HG02852 (cell line): ENCODE measurements around the gene PBX3.

Source experiments
- ATAC-seq: cut with Tn5 transposase; IDR thresholded peaks from one replicate; pipeline ENCODE4 v1.9.1; 2021; ENCODE audit warnings: mild to moderate bottlenecking, moderate library complexity; ENCODE audit not compliant: unreplicated experiment

Gene PBX3

DNA sequence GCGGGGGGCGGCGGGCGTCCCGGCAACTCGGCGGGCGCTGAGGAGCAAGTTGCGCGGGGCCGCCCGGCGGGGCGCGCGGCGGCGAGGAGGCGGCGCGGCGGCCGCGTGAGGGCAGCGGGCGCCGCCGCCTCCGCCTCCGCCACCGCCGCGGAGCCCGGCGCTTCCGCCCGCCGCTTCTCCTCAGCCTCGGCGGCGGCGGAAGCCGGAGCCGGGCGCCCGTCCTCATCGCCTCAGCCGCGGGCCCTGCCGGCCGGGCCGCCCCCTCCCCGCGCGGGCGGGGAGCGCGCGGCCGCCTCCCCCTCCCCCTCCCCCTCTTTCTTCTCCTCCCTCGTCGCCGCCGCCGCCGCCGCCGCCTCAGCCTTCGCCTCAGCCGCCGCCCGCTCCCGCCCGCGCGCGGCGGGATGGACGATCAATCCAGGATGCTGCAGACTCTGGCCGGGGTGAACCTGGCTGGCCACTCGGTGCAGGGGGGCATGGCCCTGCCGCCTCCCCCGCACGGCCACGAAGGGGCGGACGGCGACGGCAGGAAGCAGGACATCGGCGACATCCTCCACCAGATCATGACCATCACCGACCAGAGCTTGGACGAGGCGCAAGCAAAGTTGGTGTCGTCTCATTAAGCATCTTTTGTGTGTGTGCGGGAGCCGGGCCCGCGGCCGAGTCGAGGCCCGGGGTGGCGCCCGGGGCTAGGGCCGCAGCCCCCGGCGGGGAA, at the start of gene PBX3:
TSS of gene PBX3 (plus strand) at position 321 of the 712 bp plus-strand sequence.
- ATAC-seq, result peak; percentile 8

DNA sequence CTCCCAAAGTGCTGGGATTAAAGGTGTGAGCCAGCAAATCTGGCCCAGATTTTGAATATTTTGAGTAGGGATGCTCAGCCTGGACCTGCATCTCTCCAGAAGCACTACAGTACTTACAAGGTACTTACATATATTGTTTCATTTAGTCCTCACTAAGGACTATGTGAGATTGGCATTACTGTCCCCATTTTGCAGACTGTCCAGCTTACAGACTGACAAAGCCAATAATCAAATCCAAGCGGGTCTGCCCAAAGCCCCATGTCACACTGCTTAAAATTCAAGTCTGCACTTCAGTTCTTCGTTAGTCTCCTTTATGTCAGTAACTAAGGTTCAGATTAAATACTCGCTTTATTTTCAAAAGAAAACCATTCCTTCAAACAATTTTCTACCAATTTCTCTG, 47.3 kb upstream of the PBX3 start:
- ATAC-seq, result no peak

DNA sequence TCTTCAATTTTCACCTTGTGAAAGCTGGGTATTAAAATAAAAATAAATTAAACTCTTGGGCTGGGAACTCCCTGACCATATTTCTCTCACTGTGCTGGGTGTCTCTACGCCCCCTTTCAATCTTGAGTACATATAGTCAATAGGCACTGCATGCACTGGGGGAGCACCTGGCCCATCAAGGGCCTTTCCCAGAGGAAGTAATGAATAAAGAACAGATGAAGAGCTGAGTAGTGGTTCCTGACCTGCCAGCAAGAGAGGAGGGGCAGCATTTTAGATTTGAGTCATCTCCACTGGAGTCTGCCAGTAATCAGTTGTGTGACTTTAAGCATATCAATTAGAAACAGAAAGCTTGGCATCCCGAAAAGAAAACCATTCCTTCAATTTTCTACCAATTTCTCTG, 46.4 kb upstream of the PBX3 start:
- ATAC-seq, result peak; percentile 86

DNA sequence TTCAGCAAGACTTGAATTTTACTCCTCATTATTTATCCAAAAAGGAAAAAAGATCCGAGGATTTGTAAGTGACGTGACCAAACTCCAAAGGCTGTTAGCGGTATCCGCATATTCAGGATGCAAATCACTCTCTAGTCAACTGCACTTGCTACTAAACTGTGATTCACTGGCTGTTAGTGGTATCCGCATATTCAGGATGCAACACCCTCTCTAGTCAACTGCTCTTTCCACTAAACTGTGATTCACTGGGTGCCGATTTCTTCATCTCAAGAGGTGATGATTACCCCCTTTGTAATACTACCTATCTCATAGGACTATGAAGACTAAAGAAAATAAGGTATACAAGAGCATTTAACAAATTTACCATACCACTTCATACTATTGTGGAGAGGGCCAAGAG, 45.8 kb upstream of the PBX3 start:
- ATAC-seq, result peak; percentile 47

DNA sequence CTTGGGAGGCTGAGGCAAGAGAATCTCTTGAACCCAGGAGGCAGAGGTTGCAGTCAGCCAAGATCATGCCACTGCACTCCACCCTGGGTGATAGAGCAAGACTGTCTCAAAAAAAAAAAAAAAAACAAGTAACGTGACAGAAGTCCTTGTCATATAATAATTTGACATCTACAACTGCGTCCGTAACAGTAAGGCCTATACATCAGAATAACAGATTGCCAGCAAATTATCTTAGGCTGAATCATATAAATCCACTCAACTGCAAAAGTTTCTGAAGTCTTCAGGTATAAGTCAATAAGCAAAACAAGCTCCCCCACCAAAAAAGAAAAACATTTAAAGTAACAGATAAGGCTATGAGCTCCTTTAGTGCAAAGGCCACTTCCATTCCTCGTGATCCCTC, 43.5 kb upstream of the PBX3 start:
- ATAC-seq, result no peak

DNA sequence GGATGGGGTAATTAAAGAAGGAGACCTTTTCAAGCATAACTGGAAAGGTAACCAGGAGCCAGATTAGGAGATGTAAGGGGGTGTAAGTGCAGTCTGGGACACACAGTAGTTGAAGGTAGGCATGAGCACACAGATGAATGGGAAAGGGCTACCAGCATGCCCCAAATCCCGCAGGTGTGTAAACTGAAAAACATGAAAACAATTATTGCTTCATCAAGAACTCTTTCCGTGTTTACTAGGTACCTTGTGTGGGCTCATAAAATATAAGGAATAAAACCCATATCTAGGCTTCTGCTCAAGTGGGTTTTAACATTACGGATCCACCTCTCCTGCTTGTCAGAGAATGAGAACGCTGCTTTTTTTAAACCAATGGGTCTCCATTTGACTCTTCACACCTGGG, 41.3 kb upstream of the PBX3 start:
- ATAC-seq, result no peak

DNA sequence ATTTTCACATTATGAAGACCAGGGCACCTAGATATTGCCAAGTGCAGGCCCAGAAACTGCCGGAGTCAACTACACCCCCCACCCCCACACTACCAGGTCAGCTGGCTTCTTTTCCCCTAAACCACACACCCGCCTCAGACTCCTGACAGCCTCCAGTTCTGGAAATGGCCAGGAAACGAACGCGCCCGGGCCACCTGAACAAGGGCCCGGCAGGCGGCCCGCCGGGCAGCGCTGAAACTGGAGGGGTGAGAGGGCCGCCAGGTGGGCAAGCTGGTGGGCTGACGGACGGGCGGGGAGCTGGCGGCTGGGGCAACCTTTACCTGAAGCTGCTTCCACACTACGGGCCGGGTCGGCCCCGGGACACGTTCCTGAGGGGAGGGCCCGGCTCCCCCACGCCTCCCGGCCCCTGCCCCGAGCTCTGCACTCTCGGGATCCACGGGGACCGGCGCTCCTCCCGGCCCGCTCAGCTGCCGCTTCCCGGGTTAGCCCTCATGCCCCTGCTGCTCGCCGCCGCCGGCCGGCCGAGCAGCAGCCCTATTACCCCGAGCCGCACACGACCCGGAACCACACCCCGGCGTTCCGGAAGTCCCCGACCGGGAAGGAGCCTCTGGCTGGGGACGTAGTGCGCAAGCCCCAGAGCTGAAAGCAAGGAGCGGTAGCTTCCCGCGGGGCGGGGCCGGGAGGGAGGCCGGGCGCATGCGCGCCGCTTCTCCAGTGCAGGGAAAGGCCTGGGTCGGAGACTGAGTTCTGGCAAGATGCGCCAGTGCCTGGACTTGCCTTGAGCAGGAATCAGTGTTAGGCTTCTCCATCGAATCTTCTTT, 40.3 kb upstream of the PBX3 start, which contains the start of gene MAPKAP1:
TSS of gene MAPKAP1 (minus strand) at position 558 of the 821 bp plus-strand sequence. CDS start 34,634 bp downstream, outside the sequence.
- peak; percentile 96 for ATAC-seq

DNA sequence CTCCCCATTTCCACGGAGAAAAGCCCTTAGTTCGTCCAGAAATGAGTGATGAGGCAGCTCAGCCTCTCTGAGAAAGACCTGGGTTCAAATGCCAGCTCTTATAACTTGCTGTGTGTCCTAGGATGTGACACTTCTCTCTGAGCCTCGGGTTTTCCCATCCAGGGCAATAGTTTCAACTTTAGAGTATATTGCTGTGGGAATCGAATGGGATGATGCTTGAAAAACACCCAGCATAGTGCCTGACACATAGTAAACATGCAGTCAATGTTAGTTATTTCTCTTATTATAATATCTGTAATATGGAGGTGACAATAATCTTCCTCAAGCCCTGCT, 39.7 kb upstream of the PBX3 start:
- peak; percentile 24 for ATAC-seq

DNA sequence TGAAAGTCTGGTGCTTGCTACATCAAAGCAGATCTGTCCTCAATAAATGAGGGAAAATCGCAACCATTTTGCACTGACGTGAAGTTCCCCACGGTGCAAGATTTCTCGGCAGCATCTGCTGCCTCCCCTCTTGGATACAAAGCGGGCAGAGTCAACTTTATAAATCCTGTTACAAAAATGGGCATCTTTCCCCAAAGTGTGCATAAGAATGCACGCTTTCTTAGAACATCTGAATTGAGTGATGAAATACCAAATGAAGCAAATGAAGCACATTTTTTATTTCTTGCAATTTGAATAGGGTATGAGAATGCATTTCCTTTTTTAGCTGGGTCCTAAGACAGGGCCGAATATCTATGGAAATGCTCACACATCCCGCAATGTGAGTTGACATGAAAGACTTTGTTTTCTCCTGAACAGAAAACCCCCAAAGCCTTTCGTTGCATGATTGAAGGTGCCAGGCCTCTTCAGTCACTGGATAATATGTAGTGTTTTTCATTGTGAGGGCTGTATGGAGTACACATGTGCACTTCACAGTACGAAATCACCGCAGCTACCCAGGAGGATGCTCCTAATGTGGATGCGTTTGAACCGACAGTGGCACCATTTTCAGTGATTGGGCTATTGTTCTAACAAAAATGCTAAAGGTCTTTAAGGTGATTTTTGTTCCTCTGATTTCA, 20.6 kb upstream of the PBX3 start:
- no peak for ATAC-seq

DNA sequence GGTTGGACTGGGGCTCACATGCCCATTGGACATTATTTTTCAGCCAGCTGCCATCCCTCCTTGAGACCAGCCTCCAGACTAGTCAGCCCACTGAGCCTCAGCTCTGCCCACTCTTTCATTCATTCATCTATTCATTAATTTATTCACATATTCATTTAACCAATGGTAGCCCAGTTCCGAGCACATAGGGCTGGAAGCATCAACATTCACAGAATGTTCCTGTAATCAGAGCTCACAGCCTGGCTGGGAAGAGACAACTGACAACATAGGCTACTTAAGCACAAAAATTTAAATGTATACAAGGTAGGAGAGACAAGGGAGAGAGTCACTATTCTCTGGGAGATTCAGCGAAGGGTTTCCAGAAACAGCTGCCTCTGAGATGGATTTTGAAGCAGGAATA, 17.0 kb upstream of the PBX3 start:
- no peak for ATAC-seq

DNA sequence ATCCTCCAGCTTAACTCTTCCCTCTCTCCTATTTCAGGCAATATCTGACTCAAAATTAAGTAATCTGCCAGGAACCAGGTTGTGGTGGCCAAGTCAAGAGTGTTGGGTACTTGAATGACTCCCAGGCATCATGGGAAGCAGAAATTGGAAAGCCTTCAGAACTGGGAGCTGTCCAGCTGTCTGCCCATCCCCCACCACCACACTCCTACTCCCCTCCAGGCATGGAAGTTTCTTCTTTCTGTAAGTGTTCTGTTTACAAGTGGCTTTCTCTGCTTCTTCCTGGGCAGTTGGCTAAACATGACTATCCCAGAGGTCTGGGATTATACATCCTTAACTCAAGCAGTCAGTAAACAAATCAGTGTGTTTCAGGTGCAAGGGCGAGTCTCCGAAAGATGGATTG, 14.6 kb upstream of the PBX3 start:
- ATAC-seq, result no peak

DNA sequence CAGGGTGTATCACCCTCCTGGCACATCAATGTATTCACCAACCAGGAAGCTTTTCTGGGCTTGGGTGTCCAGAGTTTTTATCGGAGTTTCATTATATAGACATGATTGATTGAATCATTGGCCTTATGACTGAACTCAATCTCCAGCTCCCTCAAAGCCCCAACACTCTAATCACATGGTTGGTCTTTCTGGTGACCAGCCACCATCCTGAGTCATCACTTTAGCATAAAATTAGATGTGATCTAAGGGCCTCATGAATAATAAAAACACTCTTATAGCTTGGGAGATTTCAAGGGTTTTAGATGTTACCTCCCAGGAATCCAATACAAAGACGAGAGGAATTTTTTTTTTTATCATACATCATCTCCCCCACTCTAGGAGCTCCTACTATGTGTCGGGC, 7.7 kb upstream of the PBX3 start:
- ATAC-seq, result no peak

DNA sequence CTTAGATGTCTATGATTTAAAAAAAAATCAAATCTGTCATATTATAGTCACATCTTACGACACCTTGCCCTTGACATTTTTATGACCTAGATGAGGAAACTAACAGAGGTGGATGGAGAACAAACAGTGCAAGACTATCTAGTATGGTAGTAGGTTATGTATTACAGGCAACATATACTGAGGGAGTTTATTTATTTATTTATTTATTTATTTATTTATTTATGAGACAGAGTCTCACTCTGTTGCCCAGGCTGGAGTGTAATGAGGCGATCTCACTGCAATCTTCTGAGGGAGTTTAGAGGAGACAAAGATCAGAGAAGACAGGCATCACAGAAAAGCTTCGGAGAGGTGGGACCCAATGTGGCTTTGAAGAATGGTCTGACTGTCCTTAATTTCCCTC, 4.5 kb upstream of the PBX3 start:
- ATAC-seq, result no peak

DNA sequence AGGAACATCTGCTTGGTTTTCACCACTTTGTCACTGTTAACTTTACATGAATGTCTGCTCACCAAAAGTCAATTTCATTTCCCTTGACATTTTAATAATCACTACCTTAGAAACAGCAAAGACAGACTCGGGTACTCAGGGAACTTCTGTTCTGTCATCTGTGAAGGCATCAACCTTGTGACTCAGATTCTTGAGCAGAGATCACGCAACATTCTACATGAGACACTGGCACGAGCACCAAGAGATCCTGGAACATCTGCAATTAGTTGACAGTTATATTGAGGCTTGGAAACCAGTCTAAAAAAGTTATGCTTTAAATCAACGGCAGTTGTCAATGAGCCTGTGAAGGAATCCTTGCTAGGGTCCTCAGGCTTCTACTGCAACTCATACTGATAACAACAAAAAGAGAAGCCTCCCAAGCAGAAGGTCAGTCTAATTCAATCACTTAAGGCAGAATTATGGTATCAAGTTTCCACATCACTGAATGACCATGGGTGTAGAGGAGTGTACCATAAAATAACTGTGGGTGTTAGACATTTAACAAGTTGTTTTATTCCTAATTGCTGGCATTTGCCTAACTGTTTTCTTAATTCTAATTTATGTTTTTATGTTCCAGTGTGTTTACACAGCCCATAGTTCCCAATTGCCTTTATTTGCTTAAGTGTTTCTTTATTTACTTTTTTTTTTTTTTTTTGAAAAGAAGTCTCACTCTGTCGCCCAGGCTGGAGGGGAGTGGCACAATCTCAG, 3.3 kb upstream of the PBX3 start:
- no peak for ATAC-seq

DNA sequence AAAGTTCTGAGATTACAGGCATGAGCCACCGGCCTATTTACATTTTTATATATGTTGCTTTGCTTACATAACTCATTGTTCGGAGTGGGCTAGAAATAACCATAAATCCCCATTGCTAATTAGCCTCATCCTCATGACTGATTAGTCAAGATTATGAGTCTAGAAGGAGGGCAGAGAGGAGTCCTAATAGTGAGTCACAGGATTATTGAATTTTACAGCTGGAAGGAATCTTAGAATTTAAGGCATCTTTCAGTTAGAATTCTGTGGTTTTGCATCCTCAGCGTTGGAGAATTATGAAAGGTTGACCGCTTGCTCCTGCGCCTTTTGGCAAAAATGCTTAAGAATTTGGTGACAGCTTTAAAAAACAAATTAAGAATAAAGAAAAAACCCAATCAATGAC, 2.6 kb upstream of the PBX3 start:
- ATAC-seq, result no peak

DNA sequence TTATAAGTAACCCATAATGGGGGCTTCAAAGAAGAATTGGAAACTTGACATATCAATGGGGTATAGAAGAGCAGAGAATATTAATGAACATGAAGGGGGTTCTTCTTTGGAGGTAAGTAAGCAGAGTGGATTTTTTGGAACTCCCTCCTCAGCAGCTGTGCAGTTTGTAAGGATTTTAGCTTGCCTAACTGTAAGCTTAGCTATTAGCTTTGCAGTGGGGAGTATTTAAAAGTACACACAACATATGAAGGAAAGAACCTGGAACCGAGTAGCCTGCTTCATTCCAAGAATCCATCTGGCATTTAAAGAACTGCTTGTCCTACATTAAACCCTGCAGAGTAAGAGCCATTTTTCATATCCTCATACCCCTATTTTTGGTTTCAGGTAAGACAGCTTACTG, 2.2 kb upstream of the PBX3 start:
- no peak for ATAC-seq

DNA sequence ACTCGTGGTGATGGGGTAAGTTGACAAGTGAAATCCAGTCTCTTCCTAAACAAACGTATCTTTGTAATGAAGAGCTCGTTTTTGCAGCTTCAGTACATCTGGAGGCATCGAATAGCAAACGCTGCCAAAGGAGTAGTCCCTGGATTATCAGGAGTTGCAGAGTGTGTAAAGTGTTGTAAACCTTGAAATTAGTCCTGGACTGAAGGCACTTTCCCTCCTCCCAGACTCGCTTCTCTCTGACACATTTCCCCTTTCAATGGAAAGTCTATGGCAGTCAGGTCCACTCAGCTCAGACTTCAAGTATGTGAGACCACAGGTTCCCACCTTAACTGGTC, 1.5 kb upstream of the PBX3 start:
- no peak for ATAC-seq

DNA sequence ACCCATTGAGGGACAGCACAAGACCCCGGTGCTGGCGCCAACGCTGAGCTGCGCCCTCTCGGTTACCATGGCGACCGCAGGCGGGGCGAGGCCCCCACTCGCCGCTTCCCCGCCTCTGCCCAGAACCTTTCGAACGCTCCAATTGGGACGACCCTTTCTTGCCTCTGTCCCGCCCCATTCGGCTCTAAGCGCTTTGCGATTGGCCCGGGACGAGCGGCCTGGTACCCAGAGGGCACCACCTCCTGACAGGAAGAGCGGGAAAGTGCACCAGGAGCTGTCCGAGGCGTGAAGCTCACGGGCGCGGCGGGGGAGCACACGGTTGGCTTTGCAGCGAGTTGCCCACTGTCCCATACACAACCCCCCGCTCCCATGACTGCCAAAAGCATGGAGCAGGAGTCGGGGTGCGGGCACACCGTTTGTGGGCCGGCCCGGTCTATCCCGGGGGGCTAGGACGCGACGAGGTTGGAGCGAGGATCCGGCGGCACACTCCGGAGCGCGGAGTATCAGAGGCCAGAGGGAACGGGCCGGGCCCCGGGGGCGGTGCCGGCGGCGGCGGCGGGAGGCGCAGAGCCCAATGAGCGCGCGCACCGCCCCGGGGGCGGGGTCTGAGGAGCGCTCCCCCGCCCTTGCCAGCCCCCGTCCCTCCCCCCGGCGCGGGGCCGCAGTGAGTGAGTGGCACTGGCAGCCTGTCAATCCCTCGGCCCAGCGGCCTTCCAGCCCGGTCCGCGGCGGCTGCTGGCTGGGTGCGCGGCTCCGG, 978 bp upstream of the PBX3 start:
- peak; percentile 74 for ATAC-seq

DNA sequence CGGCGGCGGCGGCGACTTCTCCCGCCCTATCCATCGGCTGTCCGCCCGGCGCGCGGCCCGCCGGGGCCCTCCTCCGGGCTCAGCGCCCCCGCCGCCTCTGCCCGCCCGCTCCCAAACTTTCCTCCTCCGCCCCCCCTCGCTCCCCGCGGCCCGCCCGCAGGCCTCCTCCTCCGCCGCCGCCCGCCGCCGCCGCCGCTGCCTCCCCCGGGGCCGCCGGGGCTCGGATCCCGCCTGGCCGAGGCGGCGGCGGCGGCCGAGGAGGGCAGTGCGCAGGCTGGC, 460 bp upstream of the PBX3 start:
- ATAC-seq, result peak; percentile 10

DNA sequence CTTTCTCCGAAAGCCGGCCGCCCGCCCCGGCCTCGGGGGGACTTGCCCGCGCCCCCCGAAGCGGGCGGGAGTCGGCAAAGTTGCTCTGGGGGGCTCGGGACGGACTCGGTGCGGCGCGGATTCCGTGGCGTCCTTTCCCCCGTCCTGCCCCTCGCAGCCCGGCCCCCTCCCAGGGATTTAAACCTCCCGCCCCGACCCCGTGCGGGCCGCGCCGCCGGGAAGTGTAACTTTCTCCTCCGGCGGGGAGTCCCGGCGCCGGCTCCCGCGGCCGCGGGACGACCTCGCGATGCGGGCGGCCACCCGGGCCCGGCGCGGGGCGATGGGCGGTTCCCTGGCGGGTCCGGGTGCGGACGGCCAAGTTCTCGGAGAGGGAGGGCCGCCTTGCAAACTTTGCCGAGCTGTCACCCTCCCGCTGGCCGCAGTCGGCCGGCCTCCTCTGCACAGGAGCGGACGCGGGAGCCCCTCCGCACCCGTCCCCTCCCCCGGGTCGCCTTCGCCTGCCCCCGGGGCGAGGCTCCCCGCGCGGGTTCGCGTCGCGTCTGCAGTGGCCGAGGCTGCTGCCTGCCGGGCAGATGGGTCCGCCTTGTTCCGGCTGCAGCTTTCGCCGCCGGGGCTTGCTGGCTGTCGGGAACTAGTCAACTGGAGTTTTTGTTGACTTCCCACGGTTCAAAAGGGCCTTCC, 732 bp downstream of the PBX3 start:
- no peak for ATAC-seq
